CD4-positive, alpha-beta T cell treated with Interleukin-21 for 1 hour (primary cell): ENCODE data around the gene KLRD1.
A peak's percentile ranks its signal among the peaks of the same experiment; 100 is the strongest.
"Not testable (repeated sequence)": the region's sequence is repeated elsewhere in the genome, so short reads cannot be mapped to it uniquely, and the experiment has no call there.

ENCODE experiments used
- DNase-seq: peaks from one replicate; pipeline ENCODE4 v3.0.0-alpha.2; 2020

KLRD1 gene

DNA sequence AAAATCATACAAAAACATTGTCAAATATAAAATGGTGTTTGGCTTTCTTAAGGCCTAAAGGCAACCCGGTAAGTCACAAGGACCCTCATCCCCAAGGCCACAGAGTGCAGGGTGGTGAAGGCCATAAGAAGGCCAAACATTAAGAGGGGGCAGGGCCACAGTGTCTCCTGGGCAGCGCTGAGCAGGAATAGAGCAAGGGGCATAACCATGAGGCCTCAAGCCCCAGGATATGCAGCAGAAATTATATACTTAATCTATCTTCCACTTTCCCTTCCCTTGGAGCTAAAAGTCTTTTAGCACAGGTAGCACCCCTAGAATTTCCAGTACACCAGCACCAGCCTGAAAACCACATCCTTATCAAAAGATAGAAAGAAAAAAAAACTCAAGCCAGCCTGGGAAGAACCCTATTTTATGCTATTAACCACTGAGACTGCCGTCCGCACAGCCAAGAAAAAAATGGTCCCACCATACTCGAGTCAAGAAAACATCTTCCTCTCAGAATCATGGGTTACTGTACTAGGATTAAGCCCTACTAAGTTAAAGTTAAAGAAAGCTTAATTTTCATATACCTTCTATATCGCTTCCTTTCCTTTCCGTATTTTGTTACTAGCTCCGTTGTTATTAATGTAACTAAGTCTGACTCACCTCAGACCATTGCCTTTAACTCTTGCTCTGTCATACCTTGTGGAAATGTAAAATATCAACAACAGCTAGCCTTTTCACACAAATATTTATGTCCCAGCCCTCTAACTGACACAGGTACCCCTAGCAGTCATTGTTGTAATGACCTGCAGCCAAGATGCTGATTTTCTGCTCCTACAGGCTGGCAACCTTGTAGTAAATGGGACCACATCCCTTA, 62.1 kb downstream of the KLRD1 start:
- peak; percentile 38 for DNase-seq

DNA sequence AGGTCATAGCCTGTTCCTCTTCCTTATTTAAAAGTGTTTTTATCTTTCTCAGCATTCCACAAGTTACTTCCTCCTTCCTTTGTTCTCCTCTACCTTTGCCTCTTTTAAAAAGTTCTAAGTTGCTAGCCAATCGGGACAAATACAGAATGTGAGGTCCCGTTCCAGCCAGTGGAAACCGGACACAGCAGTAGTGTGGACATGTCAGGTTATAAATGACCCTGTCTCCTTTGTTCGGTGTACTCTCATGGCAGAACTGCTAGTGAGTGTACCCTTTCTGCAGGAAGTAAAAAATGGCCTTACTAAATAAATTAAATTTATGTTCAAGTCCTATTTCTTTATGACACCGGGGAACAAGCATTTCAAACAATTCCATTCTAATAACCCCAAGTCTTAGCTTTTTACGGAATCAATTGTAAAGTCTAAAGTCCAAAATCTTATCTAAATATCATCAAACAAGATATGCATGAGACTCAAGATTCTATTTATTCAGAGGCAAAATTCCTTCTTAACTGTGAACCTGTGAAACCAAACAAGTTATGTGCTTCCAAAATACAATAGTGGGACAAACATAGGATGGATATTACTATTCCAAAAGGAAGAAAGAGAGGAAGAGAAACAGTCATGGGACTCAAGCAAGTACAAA, 64.3 kb downstream of the KLRD1 start:
- not testable (repeated sequence) for DNase-seq

DNA sequence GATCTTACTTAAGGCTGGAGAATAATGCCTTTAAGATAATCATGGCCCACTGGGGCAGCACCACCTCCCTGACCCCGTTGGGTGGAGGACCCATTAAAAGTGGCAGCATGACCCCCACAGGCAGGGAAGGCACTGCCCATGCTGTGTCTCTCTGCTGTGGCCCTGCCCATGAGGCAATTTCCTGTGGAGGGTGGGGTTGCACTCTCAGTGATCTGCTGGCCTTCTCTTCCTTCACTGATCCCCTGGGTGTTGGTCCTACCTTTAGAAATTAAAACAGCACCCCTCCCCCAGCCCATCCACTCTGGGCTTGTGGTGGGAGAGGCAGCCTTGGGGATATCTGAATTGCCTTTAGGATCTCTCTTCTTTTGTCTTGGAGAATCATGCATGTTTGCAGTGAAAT, 64.9 kb downstream of the KLRD1 start:
- peak; percentile 40 for DNase-seq

DNA sequence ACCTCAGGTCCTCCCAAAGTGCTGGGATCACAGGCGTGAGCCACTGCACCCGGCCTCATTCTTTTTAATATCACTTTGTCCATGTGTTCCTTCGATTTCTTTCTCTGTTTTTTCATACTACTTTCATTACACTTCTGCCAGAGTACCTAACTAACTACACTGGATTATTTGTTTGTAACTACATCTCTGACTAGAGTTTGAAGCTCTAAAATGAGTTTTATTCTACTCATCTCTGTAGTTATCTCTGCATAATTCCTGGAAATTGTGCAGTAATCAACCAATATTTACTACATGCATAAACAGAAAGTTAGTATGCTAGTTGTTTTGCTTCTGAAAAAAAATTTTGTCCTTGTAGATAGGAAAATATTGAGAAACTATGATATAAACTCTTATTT, 67.0 kb downstream of the KLRD1 start:
- no peak for DNase-seq

DNA sequence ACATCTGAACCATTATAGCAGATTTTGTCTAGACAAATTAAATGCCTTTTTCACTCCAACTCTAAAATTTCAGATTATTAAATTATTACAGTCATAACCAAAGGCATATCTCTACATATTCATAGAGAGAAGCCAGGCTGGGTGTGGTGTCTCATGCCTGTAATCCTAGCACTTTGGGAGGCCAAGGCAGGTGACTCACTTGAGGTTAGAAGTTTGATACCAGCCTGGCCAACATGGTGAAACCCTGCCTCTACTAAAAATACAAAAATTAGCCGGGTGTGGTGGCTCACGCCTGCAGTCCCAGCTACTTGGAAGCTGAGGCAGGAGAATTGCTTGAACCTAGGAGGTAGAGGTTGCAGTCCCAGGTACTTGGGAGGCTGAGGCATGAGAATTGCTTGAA, 71.1 kb downstream of the KLRD1 start:
- not testable (repeated sequence) for DNase-seq
